PC-3 (cell line): Measurements from ENCODE around the gene RTTN.

Experiments used
- CTCF ChIP-seq: fragments of 300-600 bp; sonication (generic); conservative IDR thresholded peaks from 2 replicates; pipeline ENCODE4 v1.5.1; 2017; ENCODE audit warnings: antibody characterized with exemption, low read depth, mild to moderate bottlenecking, low read length
- EZH2 ChIP-seq: fragments of 300-600 bp; sonication (generic); IDR thresholded peaks from one replicate; pipeline ENCODE4 v1.6.1; 2017; ENCODE audit warnings: antibody characterized with exemption, mild to moderate bottlenecking, low read length; ENCODE audit not compliant: unreplicated experiment

DNA sequence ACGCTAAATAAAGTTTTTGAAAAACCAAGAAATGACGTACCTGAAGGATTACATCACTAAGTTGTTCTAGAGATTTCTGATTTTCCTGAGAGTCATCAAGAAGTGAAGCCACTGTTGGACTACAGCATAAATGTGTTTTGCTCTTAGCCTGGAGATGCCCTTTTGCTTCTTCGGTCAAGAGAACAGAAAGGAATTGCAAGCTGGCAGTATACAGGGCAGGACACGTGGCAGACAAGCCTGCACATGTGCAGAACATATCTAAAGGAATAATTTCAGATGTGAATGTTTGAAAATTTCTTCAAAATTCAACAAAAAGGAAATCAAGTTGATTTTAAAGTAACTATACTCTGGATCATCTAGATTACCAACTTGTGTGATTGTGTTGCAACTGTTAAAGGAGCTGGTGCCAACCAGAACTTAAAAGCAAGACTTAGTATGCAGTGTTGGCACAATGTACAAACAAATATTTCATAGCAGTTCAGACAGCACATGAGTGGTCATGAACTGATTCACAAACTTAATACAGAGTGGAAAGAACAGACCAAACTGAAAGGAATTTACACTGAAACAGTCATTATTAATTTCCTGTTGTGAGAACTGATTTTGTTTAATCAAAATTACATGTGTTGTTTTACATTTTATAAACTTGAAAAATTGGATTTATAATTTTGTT is 157.4 kb downstream of the RTTN start:
- TF ChIP-seq CTCF (no peak), EZH2 (no peak)
